IMR-90 (cell line): Measurements from ENCODE around the gene GRAMD1B. TPM values are rescaled to one million over a fixed set of nuclear protein-coding genes. Genes with fewer than 3 reads are reported as not detected.

Experiments used
- ATAC-seq: fragments of 200-7000 bp; cut with Tn5 transposase; 2 replicates; pipeline ENCODE4 v1.9.1; 2020; ENCODE audit warnings: low read depth, mild to moderate bottlenecking, moderate library complexity
- BruUV-seq: library from RNA; stranded (reverse); fragments of 400-500 nt; replicated peaks from 2 replicates; lab custom pipeline; 2021; lab: Mats Ljungman, UMichigan
- CTCF ChIA-PET: fragments of 300-600 bp; formaldehyde crosslinking; extraction: SDS; loops from one replicate; lab custom pipeline; 2021; ENCODE audit warnings: antibody characterized with exemption; lab: Yijun Ruan, JAX
- POLR2A ChIA-PET: fragments of 300-600 bp; sonication (Branson Sonifier 250); formaldehyde crosslinking; loops from one replicate; lab custom pipeline; 2022; ENCODE audit warnings: antibody characterized with exemption; ENCODE audit not compliant: unreplicated experiment; lab: Charles Lee
- DNase-seq: peaks from one replicate; pipeline ENCODE4 v3.0.0; 2013
- H2AFZ ChIP-seq: replicated peaks from 2 replicates; pipeline ENCODE3; 2013; ENCODE audit warnings: low read length, mild to moderate bottlenecking; ENCODE audit not compliant: poor library complexity
- H2AK5ac ChIP-seq: 2 replicates; pipeline ENCODE4 v1.6.1; 2013; ENCODE audit warnings: low read depth, low read length, inconsistent platforms
- H2AK9ac ChIP-seq: replicated peaks from 2 replicates; pipeline ENCODE3; 2013; ENCODE audit warnings: mild to moderate bottlenecking, low read depth, low read length, moderate library complexity; ENCODE audit not compliant: poor library complexity
- H2BK120ac ChIP-seq: 2 replicates; pipeline ENCODE4 v1.6.1; 2013; ENCODE audit warnings: low read depth, low read length, inconsistent platforms
- H2BK15ac ChIP-seq: 3 replicates; pipeline ENCODE4 v1.6.1; 2013; ENCODE audit warnings: low read depth, low read length, inconsistent platforms
- H2BK20ac ChIP-seq: 2 replicates; pipeline ENCODE4 v1.6.1; 2013; ENCODE audit warnings: low read depth, mild to moderate bottlenecking, inconsistent platforms, low read length, moderate library complexity
- H2BK5ac ChIP-seq: 2 replicates; pipeline ENCODE4 v1.6.1; 2013; ENCODE audit warnings: mild to moderate bottlenecking, low read depth, low read length, inconsistent platforms; ENCODE audit not compliant: poor library complexity, severe bottlenecking
- H3K14ac ChIP-seq: replicated peaks from 2 replicates; pipeline ENCODE4 v1.6.1; 2013; ENCODE audit warnings: low read depth, low read length, inconsistent platforms
- H3K18ac ChIP-seq: 2 replicates; pipeline ENCODE4 v1.6.1; 2013; ENCODE audit warnings: low read depth, low read length, control low read depth
- H3K23ac ChIP-seq: 2 replicates; pipeline ENCODE4 v1.6.1; 2013; ENCODE audit warnings: low read depth, low read length, inconsistent platforms
- H3K27ac ChIP-seq: 2 replicates; pipeline ENCODE4 v1.5.1; 2013; ENCODE audit warnings: mild to moderate bottlenecking, control low read depth, low read length; ENCODE audit not compliant: insufficient read depth
- H3K27me3 ChIP-seq: 2 replicates; pipeline ENCODE4 v1.6.1; 2013; ENCODE audit warnings: low read length; ENCODE audit not compliant: control insufficient read depth, insufficient read depth
- H3K36me3 ChIP-seq: 2 replicates; pipeline ENCODE4 v1.6.1; 2013; ENCODE audit warnings: low read length, mixed read lengths; ENCODE audit not compliant: control insufficient read depth, insufficient read depth
- H3K4ac ChIP-seq: 2 replicates; pipeline ENCODE4 v1.6.1; 2013; ENCODE audit warnings: low read depth, low read length, inconsistent platforms
- H3K4me1 ChIP-seq: 2 replicates; pipeline ENCODE4 v1.6.1; 2013; ENCODE audit warnings: low read length, mixed read lengths; ENCODE audit not compliant: control insufficient read depth, insufficient read depth
- H3K4me2 ChIP-seq: 2 replicates; pipeline ENCODE4 v1.6.1; 2013; ENCODE audit warnings: low read depth, mild to moderate bottlenecking, control low read depth, low read length, moderate library complexity
- H3K4me3 ChIP-seq: 2 replicates; pipeline ENCODE4 v1.5.1; 2013; ENCODE audit warnings: low read depth, mild to moderate bottlenecking, control low read depth, low read length, moderate library complexity; ENCODE audit not compliant: insufficient read depth
- H3K56ac ChIP-seq: 2 replicates; pipeline ENCODE4 v1.6.1; 2013; ENCODE audit warnings: low read length, inconsistent platforms; ENCODE audit not compliant: insufficient read depth; ENCODE audit errors: extremely low read depth
- H3K79me1 ChIP-seq, 2 experiments: 2 replicates each; pipeline ENCODE4 v1.6.1; 2013; ENCODE audit warnings: low read length in 2 of 2, inconsistent platforms in 1 of 2, low read depth in 1 of 2
- H3K9ac ChIP-seq: 2 replicates; pipeline ENCODE4 v1.6.1; 2013; ENCODE audit warnings: low read depth, low read length, control low read depth
- H3K9me1 ChIP-seq: 2 replicates; pipeline ENCODE4 v1.6.1; 2013; ENCODE audit warnings: low read length, inconsistent platforms; ENCODE audit not compliant: insufficient read depth
- H3K9me3 ChIP-seq: 2 replicates; pipeline ENCODE4 v1.6.1; 2013; ENCODE audit warnings: low read length; ENCODE audit not compliant: control insufficient read depth, insufficient read depth
- H4K20me1 ChIP-seq: 2 replicates; pipeline ENCODE4 v1.6.1; 2013; ENCODE audit warnings: low read length, inconsistent platforms; ENCODE audit not compliant: insufficient read depth
- H4K5ac ChIP-seq: 2 replicates; pipeline ENCODE4 v1.6.1; 2013; ENCODE audit warnings: mild to moderate bottlenecking, low read depth, low read length, control low read depth
- H4K8ac ChIP-seq, 2 experiments: 2 replicates each; pipeline ENCODE4 v1.6.1; 2013; ENCODE audit warnings: low read depth in 2 of 2, low read length in 2 of 2, control low read depth in 1 of 2, inconsistent platforms in 1 of 2
- H4K91ac ChIP-seq: 2 replicates; pipeline ENCODE4 v1.6.1; 2013; ENCODE audit warnings: low read depth, low read length, inconsistent platforms; ENCODE audit not compliant: insufficient read depth
- CEBPB ChIP-seq: IDR thresholded peaks from 2 replicates; pipeline ENCODE4 v1.6.1; 2012; ENCODE audit warnings: low read depth, low read length, improper control_type of control experiment
- NFE2L2 ChIP-seq: fragments of 150-350 bp; IDR thresholded peaks from 2 replicates; pipeline ENCODE4 v1.6.1; 2016; ENCODE audit warnings: low read depth, mild to moderate bottlenecking, low read length
- WGBS, 2 experiments: methylation state at CpG; one replicate each; pipeline versions ENCODE4 v1.1.5 to v1.1.7; 2013; ENCODE audit warnings: missing lambda C conversion rate in 2 of 2; ENCODE audit not compliant: insufficient read length in 1 of 2; ENCODE audit errors: extremely low coverage in 2 of 2; 5-methylcytosine and 5-hydroxymethylcytosine counted together
- dilution Hi-C: fragments of 300-500 bp; cut with HindIII; formaldehyde crosslinking; loops from one replicate; pipeline ENCODE4 v1.14.3; 2018; ENCODE audit warnings: low sequenced_read_pairs; ENCODE audit not compliant: unreplicated experiment
- in situ Hi-C: fragments of 300-500 bp; cut with MboI; formaldehyde crosslinking; loops from 3 replicates; pipeline ENCODE4 v1.14.3; 2019; ENCODE audit warnings: low sequenced_read_pairs, inconsistent platforms, mixed read lengths
- intact Hi-C: fragments of 100-400 bp; cut with micrococcal nuclease; formaldehyde crosslinking; loops from 2 replicates; pipeline ENCODE4 v1.10.0; 2022
- polyA plus RNA-seq, 3 experiments: library from polyadenylated mRNA; depleted of rRNA; stranded (reverse); fragments of >200 nt; gene quantifications; 2 replicates each; pipeline ENCODE4 v1.2.3, GENCODE V29; 2012; ENCODE audit warnings: low replicate concordance in 1 of 3
- total RNA-seq: library from RNA; depleted of rRNA; stranded (reverse); fragments of >200 nt; gene quantifications from 2 replicates; pipeline ENCODE4 v1.2.3, GENCODE V29; 2012

The GRAMD1B gene
- total and polyA plus RNA-seq, 2 of the 4 experiments (the other 2 are of a cell fraction) = 7.1 to 7.2 TPM

DNA sequence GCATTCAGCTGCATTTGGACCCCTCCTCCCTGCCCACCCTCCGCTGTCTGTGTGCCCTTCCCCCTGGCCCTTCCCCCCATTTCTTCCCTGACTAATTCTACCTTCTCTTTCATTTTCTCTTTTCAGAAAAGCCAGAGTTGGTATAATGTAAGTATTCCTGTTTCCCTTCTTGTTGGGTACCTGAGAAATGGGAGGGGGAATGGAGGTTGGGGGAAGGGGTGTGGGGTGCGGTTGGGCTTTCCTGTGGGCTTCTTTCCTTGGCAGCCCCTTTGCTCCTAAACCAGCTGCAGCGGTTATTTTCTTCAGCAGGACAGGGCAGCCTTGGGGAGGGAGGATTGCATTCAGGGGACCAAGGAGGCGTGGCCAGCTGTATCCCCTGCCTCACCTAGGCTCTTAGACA is 154.1 kb downstream of the GRAMD1B start:
- H3K4me3 ChIP-seq = no peak overlapping the region
- H3K14ac ChIP-seq = no peak overlapping the region
- no peak overlapping the region for H2BK20ac ChIP-seq
- no peak overlapping the region for H2BK15ac ChIP-seq
- no peak overlapping the region for H3K9ac ChIP-seq
- H3K23ac ChIP-seq = no peak overlapping the region
- intact Hi-C loops (no loop called here), dilution Hi-C loops (no loop called here), in situ Hi-C loops (loop anchor here (5.0 kb wide), 1 partner anchor 123 kb away; no protein-coding TSS in a partner anchor)
- DNase-seq (no peak), ATAC-seq (no peak)
- peaks cover 4% of the 10 kb centered on the region; the same call in 1 of the 2 replicates for H4K20me1 ChIP-seq
- 80% methylated on average over 1 of the region's 4 CpGs; no CpG with 5 or more reads in 1 of the 2 experiments for WGBS, 2 experiments
- H3K56ac ChIP-seq = no peak overlapping the region
- H2AK9ac ChIP-seq = no peak overlapping the region
- no peak overlapping the region for H2AFZ ChIP-seq
- H3K27me3 ChIP-seq = no peaks in the 10 kb centered on the region
- peaks cover 7% of the 10 kb centered on the region for H3K9me1 ChIP-seq
- no peaks in the 10 kb centered on the region for H3K9me3 ChIP-seq
- no peak for TF ChIP-seq CEBPB
- no peak for TF ChIP-seq NFE2L2
- H3K4ac ChIP-seq = no peak overlapping the region
- H3K4me1 ChIP-seq = no peaks in the 10 kb centered on the region; the same call in 1 of the 2 replicates
- no peak overlapping the region for H4K91ac ChIP-seq
- no peak overlapping the region for H4K8ac ChIP-seq
- no peak overlapping the region for H2BK5ac ChIP-seq
- no TSS peak for BruUV-seq
- no peak overlapping the region for H3K4me2 ChIP-seq
- CTCF ChIA-PET = no interaction called here
- H3K18ac ChIP-seq = no peak overlapping the region
- POLR2A ChIA-PET = no interaction called here
- H3K79me1 ChIP-seq = peaks cover 0 to 3% of the 10 kb centered on the region in 2 experiments; a peak in 1 of 4 replicates
- no peaks in the 10 kb centered on the region for H3K36me3 ChIP-seq
- no peak overlapping the region for H3K27ac ChIP-seq
- H4K5ac ChIP-seq = no peak overlapping the region
- no peak overlapping the region for H2AK5ac ChIP-seq
- no peak overlapping the region for H2BK120ac ChIP-seq
